HepG2 (cell line): ENCODE data around the gene CLDND2. TPM values are rescaled to one million over a fixed set of nuclear protein-coding genes. Genes with fewer than 3 reads are reported as not detected.

Experiments used
- AGO1 ChIP-seq: fragments of 200-400 bp; formaldehyde crosslinking; IDR thresholded peaks from 2 replicates; pipeline ENCODE4 v1.6.1; 2017; ENCODE audit warnings: mild to moderate bottlenecking, low read depth, low read length, moderate library complexity; ENCODE audit not compliant: poor library complexity, severe bottlenecking
- HNRNPL ChIP-seq: fragments of 200-400 bp; formaldehyde crosslinking; IDR thresholded peaks from 2 replicates; pipeline ENCODE4 v1.6.1; 2017; ENCODE audit warnings: mild to moderate bottlenecking, low read depth, low read length
- KLF6 ChIP-seq: IDR thresholded peaks from 2 replicates; pipeline ENCODE4 v1.8.0; 2016; ENCODE audit warnings: missing biosample characterization, missing genetic modification reagents
- MAZ ChIP-seq, 2 experiments: sonication (generic) in 1 of 2; formaldehyde crosslinking in 1 of 2; IDR thresholded peaks; 2 replicates each; pipeline versions ENCODE4 v1.5.0 to v1.6.1; 2012 to 2020; ENCODE audit warnings: low read depth in 2 of 2, mild to moderate bottlenecking in 2 of 2, borderline replicate concordance in 1 of 2, improper control_type of control experiment in 1 of 2, low read length in 1 of 2, missing genetic modification reagents in 1 of 2, moderate library complexity in 1 of 2
- PCBP1 ChIP-seq: fragments of 200-400 bp; formaldehyde crosslinking; IDR thresholded peaks from 2 replicates; pipeline ENCODE4 v1.6.1; 2017; ENCODE audit warnings: mild to moderate bottlenecking, low read depth, low read length, borderline replicate concordance
- SP2 ChIP-seq: sonication (generic); formaldehyde crosslinking; IDR thresholded peaks from 2 replicates; pipeline ENCODE4 v1.5.1; 2020; ENCODE audit warnings: mild to moderate bottlenecking, missing genetic modification reagents
- SRF ChIP-seq: IDR thresholded peaks from 2 replicates; pipeline ENCODE4 v1.6.1; 2011; ENCODE audit warnings: mild to moderate bottlenecking, low read depth, low read length, moderate library complexity
- ZBTB7A ChIP-seq: sonication (generic); formaldehyde crosslinking; IDR thresholded peaks from 2 replicates; pipeline ENCODE4 v1.8.0; 2022; ENCODE audit warnings: mild to moderate bottlenecking, missing genetic modification reagents
- ZNF530 ChIP-seq: sonication (generic); formaldehyde crosslinking; IDR thresholded peaks from 2 replicates; pipeline ENCODE4 v1.5.0; 2020; ENCODE audit warnings: low read depth, mild to moderate bottlenecking, missing genetic modification reagents
- polyA plus RNA-seq, 8 experiments: library from polyadenylated mRNA; depleted of rRNA in 3 of 8; stranded (reverse) in 7 of 8; unstranded in 1 of 8; fragments of >200 nt; fragmentation: Illumina TruSeq in 4 of 8; extraction: Trizol in 4 of 8; gene quantifications; 2 replicates each; pipeline versions ENCODE4 v1.2.1 to v1.2.3, GENCODE V29; 2011 to 2016; ENCODE audit warnings: low read depth in 4 of 8, missing spikeins in 1 of 8, mixed read lengths in 1 of 8; ENCODE audit not compliant: insufficient read depth in 1 of 8
- total RNA-seq, 5 experiments: library from RNA; depleted of rRNA; stranded (reverse); fragments of >200 nt; fragmentation: Illumina TruSeq; extraction: Trizol; gene quantifications; 2 replicates each; pipeline ENCODE4 v1.2.3, GENCODE V29; 2016; ENCODE audit warnings: low read depth in 1 of 5
- TF ChIP-seq, protein P1 (sequence below): sonication (generic); formaldehyde crosslinking; IDR thresholded peaks from 2 replicates; pipeline ENCODE4 v1.5.0; 2020; ENCODE audit warnings: mild to moderate bottlenecking, missing genetic modification reagents
- TF ChIP-seq, protein P2 (sequence below): IDR thresholded peaks from 2 replicates; pipeline ENCODE4 v1.6.1; 2018; ENCODE audit warnings: missing genetic modification reagents
- TF ChIP-seq, protein P3 (sequence below): sonication (generic); formaldehyde crosslinking; IDR thresholded peaks from 2 replicates; pipeline ENCODE4 v1.8.1; 2022; ENCODE audit warnings: mild to moderate bottlenecking, missing genetic modification reagents
- TF ChIP-seq, protein P4 (sequence below): sonication (generic); formaldehyde crosslinking; IDR thresholded peaks from 2 replicates; pipeline ENCODE4 v1.4.0; 2020; ENCODE audit warnings: missing genetic modification reagents, borderline replicate concordance
- TF ChIP-seq, protein P5 (sequence below): sonication (generic); formaldehyde crosslinking; IDR thresholded peaks from 2 replicates; pipeline ENCODE4 v1.8.0; 2022; ENCODE audit warnings: missing genetic modification reagents, low read depth, mild to moderate bottlenecking, borderline replicate concordance
- TF ChIP-seq, protein P6 (sequence below): sonication (generic); formaldehyde crosslinking; IDR thresholded peaks from 2 replicates; pipeline ENCODE4 v1.5.1; 2020; ENCODE audit warnings: mild to moderate bottlenecking, missing genetic modification reagents, moderate library complexity

Gene CLDND2
- total and polyA plus RNA-seq, 2 of the 13 experiments (the other 11 are each of a cell fraction or from before 2014, with no cell fraction given): 0.84 to 1.8 TPM

DNA sequence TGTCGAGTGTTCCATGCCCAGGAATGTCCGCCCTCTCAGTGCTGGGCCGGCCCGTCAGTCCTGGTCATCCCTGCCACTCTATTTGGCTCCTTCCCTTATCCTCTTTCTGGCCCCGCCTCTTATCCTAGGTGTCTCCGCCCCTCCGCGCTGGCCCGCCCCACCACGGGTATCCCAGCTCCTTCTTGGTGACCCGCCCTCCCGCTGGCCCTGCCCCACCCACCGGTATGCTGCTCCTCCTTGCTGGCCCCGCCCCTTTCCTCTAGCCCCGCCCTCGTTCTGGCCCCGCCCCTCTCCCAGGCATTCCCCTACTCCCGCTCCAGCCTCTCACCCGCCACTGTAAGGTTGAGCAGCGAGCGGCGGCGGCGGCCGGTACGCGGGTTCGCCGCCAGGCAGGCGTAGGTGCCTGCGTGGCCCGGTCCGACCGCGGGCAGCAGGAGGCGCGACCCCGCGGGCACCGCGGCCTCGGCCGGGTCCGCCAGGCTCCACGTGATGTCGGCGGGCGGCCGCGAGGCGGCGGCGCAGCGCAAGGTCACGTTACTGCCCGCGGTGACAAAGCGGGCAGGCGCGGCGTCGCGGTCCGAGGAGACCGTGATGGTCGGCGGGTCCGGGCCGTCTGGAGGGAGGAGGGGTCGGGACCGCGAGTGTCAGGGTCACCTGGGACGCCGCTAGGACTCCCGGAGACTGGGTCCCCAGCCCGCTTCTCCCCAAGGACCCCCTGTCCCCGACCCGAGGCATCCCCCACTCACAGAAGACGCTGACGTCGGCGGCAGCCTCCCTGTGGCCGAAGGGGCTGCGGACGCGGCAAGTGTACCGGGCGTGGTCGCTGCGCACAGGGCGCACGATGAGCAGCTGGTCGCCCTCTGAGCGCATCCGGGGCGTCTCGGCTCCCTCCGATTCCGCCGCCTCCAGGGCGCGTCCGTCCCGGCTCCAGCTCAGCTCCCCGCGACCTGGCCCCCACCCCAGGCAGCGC lies 28.8 kb downstream of the CLDND2 start (continued):
- TF ChIP-seq, protein P1, sequence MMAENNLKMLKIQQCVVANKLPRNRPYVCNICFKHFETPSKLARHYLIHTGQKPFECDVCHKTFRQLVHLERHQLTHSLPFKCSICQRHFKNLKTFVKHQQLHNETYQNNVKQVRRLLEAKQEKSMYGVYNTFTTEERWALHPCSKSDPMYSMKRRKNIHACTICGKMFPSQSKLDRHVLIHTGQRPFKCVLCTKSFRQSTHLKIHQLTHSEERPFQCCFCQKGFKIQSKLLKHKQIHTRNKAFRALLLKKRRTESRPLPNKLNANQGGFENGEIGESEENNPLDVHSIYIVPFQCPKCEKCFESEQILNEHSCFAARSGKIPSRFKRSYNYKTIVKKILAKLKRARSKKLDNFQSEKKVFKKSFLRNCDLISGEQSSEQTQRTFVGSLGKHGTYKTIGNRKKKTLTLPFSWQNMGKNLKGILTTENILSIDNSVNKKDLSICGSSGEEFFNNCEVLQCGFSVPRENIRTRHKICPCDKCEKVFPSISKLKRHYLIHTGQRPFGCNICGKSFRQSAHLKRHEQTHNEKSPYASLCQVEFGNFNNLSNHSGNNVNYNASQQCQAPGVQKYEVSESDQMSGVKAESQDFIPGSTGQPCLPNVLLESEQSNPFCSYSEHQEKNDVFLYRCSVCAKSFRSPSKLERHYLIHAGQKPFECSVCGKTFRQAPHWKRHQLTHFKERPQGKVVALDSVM (CRISPR knock-in tag): no peak
- no peak for TF ChIP-seq SP2 (CRISPR knock-in tag)
- TF ChIP-seq, protein P2, sequence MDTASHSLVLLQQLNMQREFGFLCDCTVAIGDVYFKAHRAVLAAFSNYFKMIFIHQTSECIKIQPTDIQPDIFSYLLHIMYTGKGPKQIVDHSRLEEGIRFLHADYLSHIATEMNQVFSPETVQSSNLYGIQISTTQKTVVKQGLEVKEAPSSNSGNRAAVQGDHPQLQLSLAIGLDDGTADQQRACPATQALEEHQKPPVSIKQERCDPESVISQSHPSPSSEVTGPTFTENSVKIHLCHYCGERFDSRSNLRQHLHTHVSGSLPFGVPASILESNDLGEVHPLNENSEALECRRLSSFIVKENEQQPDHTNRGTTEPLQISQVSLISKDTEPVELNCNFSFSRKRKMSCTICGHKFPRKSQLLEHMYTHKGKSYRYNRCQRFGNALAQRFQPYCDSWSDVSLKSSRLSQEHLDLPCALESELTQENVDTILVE (CRISPR knock-in tag): no peak
- TF ChIP-seq, protein P3, sequence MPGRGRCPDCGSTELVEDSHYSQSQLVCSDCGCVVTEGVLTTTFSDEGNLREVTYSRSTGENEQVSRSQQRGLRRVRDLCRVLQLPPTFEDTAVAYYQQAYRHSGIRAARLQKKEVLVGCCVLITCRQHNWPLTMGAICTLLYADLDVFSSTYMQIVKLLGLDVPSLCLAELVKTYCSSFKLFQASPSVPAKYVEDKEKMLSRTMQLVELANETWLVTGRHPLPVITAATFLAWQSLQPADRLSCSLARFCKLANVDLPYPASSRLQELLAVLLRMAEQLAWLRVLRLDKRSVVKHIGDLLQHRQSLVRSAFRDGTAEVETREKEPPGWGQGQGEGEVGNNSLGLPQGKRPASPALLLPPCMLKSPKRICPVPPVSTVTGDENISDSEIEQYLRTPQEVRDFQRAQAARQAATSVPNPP (CRISPR knock-in tag): no peak
- TF ChIP-seq, protein P4, sequence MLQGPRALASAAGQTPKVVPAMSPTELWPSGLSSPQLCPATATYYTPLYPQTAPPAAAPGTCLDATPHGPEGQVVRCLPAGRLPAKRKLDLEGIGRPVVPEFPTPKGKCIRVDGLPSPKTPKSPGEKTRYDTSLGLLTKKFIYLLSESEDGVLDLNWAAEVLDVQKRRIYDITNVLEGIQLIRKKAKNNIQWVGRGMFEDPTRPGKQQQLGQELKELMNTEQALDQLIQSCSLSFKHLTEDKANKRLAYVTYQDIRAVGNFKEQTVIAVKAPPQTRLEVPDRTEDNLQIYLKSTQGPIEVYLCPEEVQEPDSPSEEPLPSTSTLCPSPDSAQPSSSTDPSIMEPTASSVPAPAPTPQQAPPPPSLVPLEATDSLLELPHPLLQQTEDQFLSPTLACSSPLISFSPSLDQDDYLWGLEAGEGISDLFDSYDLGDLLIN (CRISPR knock-in tag): no peak
- TF ChIP-seq, protein P5, sequence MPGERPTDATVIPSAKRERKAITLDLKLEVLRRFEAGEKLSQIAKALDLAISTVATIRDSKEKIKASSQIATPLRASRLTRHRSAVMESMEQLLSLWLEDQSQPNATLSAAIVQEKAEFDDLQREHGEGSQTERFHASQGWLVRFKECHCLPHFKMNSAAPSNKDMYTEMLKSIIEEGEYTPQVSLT (CRISPR knock-in tag): no peak; the same call in 1 of the 2 replicates
- TF ChIP-seq HNRNPL: no peak
- no peak for TF ChIP-seq ZBTB7A (CRISPR knock-in tag)
- TF ChIP-seq AGO1: no peak
- TF ChIP-seq MAZ (IDR thresholded peaks at IDR 0.05; ENCODE audit: borderline replicate concordance, low read depth, low read length): no peak
- TF ChIP-seq MAZ (CRISPR knock-in tag; IDR thresholded peaks at IDR 0.05; ENCODE audit: low read depth): peak; percentile 33; the same call in 1 of the 2 replicates
- TF ChIP-seq, protein P6, sequence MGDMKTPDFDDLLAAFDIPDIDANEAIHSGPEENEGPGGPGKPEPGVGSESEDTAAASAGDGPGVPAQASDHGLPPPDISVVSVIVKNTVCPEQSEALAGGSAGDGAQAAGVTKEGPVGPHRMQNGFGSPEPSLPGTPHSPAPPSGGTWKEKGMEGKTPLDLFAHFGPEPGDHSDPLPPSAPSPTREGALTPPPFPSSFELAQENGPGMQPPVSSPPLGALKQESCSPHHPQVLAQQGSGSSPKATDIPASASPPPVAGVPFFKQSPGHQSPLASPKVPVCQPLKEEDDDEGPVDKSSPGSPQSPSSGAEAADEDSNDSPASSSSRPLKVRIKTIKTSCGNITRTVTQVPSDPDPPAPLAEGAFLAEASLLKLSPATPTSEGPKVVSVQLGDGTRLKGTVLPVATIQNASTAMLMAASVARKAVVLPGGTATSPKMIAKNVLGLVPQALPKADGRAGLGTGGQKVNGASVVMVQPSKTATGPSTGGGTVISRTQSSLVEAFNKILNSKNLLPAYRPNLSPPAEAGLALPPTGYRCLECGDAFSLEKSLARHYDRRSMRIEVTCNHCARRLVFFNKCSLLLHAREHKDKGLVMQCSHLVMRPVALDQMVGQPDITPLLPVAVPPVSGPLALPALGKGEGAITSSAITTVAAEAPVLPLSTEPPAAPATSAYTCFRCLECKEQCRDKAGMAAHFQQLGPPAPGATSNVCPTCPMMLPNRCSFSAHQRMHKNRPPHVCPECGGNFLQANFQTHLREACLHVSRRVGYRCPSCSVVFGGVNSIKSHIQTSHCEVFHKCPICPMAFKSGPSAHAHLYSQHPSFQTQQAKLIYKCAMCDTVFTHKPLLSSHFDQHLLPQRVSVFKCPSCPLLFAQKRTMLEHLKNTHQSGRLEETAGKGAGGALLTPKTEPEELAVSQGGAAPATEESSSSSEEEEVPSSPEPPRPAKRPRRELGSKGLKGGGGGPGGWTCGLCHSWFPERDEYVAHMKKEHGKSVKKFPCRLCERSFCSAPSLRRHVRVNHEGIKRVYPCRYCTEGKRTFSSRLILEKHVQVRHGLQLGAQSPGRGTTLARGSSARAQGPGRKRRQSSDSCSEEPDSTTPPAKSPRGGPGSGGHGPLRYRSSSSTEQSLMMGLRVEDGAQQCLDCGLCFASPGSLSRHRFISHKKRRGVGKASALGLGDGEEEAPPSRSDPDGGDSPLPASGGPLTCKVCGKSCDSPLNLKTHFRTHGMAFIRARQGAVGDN (CRISPR knock-in tag): peak; percentile 75
- no peak for TF ChIP-seq SRF
- no peak for TF ChIP-seq PCBP1
- no peak for TF ChIP-seq ZNF530 (CRISPR knock-in tag)
- TF ChIP-seq KLF6 (CRISPR knock-in tag): no peak
